Umbilical cord (tissue), 2 donors: ENCODE results near the gene PAXX. TPM values are rescaled to one million over a fixed set of nuclear protein-coding genes. Genes with fewer than 3 reads are reported as not detected.

Experiments
- DNase-seq: peaks from one replicate; pipeline ENCODE4 v3.0.0-alpha.2; 2015; ENCODE audit warnings: low spot score
- total RNA-seq: library from RNA; depleted of rRNA; stranded (reverse); fragments of >200 nt; gene quantifications from one replicate; pipeline ENCODE4 v1.2.3, GENCODE V29; 2014; ENCODE audit warnings: low replicate concordance; ENCODE audit not compliant: insufficient read depth

Gene PAXX
- total RNA-seq, 1 donor from 2014 or later, result 10.6 TPM

- DNase-seq, result no peak
These were observed 24.2 kb downstream of the PAXX start for GRCh38 chr9:137016436-137016835.

GRCh38 chr9:137017071-137017470 lies 24.8 kb downstream of the PAXX start:
- DNase-seq, result no peak

GRCh38 chr9:137017791-137018497 lies 25.7 kb downstream of the PAXX start:
- DNase-seq, result no peak

GRCh38 chr9:137018761-137019559 lies 26.7 kb downstream of the PAXX start:
- no peak for DNase-seq

- no peak for DNase-seq
These were observed 27.9 kb downstream of the PAXX start for GRCh38 chr9:137019891-137020683.

- DNase-seq, result no peak
These were observed 28.7 kb downstream of the PAXX start for GRCh38 chr9:137020771-137021567.

GRCh38 chr9:137021568-137021978 lies 29.4 kb downstream of the PAXX start:
- DNase-seq, result no peak

- no peak for DNase-seq
These were observed 29.9 kb downstream of the PAXX start for GRCh38 chr9:137021979-137022661.

GRCh38 chr9:137022662-137023008 lies 30.4 kb downstream of the PAXX start:
- DNase-seq, result no peak

GRCh38 chr9:137023157-137023556 lies 30.9 kb downstream of the PAXX start:
- no peak for DNase-seq

- DNase-seq, result no peak
These were observed 31.4 kb downstream of the PAXX start for GRCh38 chr9:137023583-137023991.

- DNase-seq, result peak; percentile 25
These were observed 33.3 kb downstream of the PAXX start for GRCh38 chr9:137025517-137025966.

GRCh38 chr9:137026384-137026783 lies 34.2 kb downstream of the PAXX start:
- DNase-seq, result no peak

- DNase-seq, result no peak
These were observed 34.6 kb downstream of the PAXX start for GRCh38 chr9:137026828-137027227.

GRCh38 chr9:137027369-137028262 lies 35.4 kb downstream of the PAXX start, which contains the start of gene ABCA2:
TSS of gene ABCA2 (minus strand) at chr9:137028237. CDS start at chr9:137028140, 97 bp downstream.
- no peak for DNase-seq

GRCh38 chr9:137028263-137029057 lies 36.2 kb downstream of the PAXX start:
- DNase-seq, result peak; percentile 45

- DNase-seq, result peak; percentile 50
These were observed 37.1 kb downstream of the PAXX start for GRCh38 chr9:137029058-137029936.

- no peak for DNase-seq
These were observed 37.8 kb downstream of the PAXX start for GRCh38 chr9:137030006-137030405.
